BJ (cell line): ENCODE measurements around the gene DSEL. TPM values are rescaled to one million over a fixed set of nuclear protein-coding genes. Genes with fewer than 3 reads are reported as not detected.

Source experiments
- CTCF ChIA-PET: fragments of 350-600 bp; formaldehyde crosslinking; extraction: SDS; loops from one replicate; lab custom pipeline; 2021; ENCODE audit warnings: antibody characterized with exemption, inconsistent platforms; lab: Yijun Ruan, JAX
- POLR2A ChIA-PET: fragments of 300-600 bp; sonication (Branson Sonifier 250); formaldehyde crosslinking; extraction: SDS; loops from one replicate; lab custom pipeline; 2021; ENCODE audit warnings: antibody characterized with exemption; lab: Charles Lee
- DNase-seq: peaks from one replicate; pipeline ENCODE4 v3.0.0-alpha.2; 2011; ENCODE audit warnings: low read depth
- H3K27me3 ChIP-seq: 2 replicates; pipeline ENCODE4 v1.6.0; 2011; ENCODE audit warnings: low read length; ENCODE audit not compliant: control insufficient read depth, insufficient read depth
- H3K36me3 ChIP-seq: 2 replicates; pipeline ENCODE4 v1.5.1; 2011; ENCODE audit warnings: low read length; ENCODE audit not compliant: control insufficient read depth, insufficient read depth
- H3K4me3 ChIP-seq: 2 replicates; pipeline ENCODE4 v1.5.1; 2011; ENCODE audit warnings: low read depth, mild to moderate bottlenecking, control low read depth, low read length
- polyA plus RNA-seq: library from polyadenylated mRNA; depleted of rRNA; stranded (reverse); fragments of >200 nt; gene quantifications from 2 replicates; pipeline ENCODE4 v1.2.3, GENCODE V29; 2011
- TF ChIP-seq, protein P1 (sequence below): IDR thresholded peaks from 2 replicates; pipeline ENCODE4 v1.5.1; 2011; ENCODE audit warnings: low read depth, mild to moderate bottlenecking, control low read depth, inconsistent platforms, low read length, moderate library complexity; ENCODE audit not compliant: insufficient read depth

The DSEL gene
- polyA plus RNA-seq, 1 experiment: 19.9 TPM

DNA sequence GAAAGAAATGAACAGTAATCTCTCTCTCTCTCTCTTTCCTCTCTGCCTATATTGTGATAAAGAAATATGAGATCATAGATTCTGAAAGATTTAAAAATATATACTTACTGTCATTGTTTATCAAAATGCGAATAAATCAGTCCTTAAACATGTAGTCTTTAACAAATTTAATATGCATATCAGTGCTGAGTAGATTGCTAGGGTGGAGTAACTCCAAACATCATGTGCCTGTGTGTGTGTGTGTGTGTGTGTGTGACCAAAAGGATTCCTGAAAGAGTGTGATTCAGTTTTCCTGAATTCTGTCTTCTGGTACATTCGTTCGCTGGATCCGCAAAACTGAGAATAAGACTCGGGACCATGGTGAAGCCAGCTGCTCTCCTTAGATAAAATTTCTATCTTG lies 24.0 kb upstream of the DSEL start:
- no peaks in the 10 kb centered on the region for H3K36me3 ChIP-seq
- TF ChIP-seq, protein P1, sequence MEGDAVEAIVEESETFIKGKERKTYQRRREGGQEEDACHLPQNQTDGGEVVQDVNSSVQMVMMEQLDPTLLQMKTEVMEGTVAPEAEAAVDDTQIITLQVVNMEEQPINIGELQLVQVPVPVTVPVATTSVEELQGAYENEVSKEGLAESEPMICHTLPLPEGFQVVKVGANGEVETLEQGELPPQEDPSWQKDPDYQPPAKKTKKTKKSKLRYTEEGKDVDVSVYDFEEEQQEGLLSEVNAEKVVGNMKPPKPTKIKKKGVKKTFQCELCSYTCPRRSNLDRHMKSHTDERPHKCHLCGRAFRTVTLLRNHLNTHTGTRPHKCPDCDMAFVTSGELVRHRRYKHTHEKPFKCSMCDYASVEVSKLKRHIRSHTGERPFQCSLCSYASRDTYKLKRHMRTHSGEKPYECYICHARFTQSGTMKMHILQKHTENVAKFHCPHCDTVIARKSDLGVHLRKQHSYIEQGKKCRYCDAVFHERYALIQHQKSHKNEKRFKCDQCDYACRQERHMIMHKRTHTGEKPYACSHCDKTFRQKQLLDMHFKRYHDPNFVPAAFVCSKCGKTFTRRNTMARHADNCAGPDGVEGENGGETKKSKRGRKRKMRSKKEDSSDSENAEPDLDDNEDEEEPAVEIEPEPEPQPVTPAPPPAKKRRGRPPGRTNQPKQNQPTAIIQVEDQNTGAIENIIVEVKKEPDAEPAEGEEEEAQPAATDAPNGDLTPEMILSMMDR: no peak
- CTCF ChIA-PET: no interaction called here
- H3K27me3 ChIP-seq: no peaks in the 10 kb centered on the region
- no peak overlapping the region for H3K4me3 ChIP-seq
- no peak for DNase-seq
- POLR2A ChIA-PET: no interaction called here

DNA sequence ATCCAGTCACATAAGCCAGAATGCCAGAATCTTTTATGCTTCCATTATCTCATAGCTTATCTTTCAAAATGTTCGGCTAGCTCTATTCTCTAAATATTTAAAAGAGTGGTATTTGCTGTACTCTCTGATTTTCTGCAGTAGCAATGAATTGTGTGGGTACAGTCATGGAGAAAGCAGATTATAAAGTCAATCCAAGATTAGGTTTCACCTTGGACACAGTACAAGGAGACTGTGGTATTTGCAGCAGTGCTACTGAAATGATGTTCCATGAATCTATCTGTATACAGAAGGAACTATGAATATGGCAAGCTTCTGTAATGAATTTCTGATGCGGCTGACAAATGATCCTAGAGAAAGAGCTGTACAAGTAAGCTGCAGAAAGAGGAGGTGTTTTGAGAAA lies 15.4 kb upstream of the DSEL start:
- TF ChIP-seq, protein P1: no peak
- H3K36me3 ChIP-seq: no peaks in the 10 kb centered on the region
- H3K4me3 ChIP-seq: no peak overlapping the region
- ChIA-PET CTCF (interaction anchor here (0.6 kb wide), 1 partner anchor 1107 kb away, joined by 3 read pairs; no protein-coding TSS in a partner anchor), POLR2A (no interaction called here)
- no peak for DNase-seq
- H3K27me3 ChIP-seq: no peaks in the 10 kb centered on the region

DNA sequence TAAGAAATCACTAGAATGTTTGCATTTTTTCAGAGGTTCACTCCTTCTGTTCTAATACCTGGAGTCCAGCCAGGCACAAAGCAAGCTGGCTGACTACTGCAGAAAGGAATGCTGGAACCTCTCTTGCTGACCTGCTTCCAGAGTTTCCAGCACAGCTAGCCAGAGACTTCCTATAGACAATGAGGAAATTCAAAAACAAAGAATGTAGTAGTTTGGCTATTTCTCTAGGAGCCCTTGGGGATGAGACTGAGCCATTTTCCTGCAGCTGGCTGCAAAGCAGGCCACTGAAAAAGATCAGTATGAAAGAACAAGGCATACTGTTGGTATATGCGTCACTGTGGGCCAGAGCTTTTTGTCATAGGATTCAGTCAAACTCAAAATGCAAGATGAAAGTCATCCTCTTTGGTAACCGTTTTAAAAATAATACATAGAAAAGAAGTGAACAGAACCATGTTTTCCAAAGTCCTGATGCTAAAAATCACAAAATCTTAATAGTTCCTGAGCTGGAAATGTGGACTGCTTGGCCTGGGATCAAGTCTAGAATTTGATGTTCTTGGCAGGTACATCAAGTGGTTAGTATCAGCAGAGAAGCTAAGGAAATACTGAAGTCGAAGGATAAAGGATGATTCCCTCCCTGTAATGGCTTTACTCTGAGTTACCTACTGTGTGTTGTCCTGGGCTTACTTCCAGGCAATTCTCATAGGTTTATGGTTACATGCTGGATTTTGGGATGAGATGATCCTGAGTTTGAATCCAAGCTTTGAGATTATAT lies 9.0 kb upstream of the DSEL start:
- H3K27me3 ChIP-seq: no peaks in the 10 kb centered on the region
- CTCF ChIA-PET: interaction anchor here (1.1 to 1.3 kb wide), 2 partner anchors 10 to 12 kb away, joined by 3 read pairs; no protein-coding TSS in a partner anchor
- H3K4me3 ChIP-seq: no peak overlapping the region
- TF ChIP-seq, protein P1: no peak
- DNase-seq: peak; percentile 88
- no peaks in the 10 kb centered on the region for H3K36me3 ChIP-seq
- POLR2A ChIA-PET: interaction anchor here (0.6 to 0.7 kb wide), 2 partner anchors 25 to 747 kb away, joined by 3 to 7 read pairs; no protein-coding TSS in a partner anchor

DNA sequence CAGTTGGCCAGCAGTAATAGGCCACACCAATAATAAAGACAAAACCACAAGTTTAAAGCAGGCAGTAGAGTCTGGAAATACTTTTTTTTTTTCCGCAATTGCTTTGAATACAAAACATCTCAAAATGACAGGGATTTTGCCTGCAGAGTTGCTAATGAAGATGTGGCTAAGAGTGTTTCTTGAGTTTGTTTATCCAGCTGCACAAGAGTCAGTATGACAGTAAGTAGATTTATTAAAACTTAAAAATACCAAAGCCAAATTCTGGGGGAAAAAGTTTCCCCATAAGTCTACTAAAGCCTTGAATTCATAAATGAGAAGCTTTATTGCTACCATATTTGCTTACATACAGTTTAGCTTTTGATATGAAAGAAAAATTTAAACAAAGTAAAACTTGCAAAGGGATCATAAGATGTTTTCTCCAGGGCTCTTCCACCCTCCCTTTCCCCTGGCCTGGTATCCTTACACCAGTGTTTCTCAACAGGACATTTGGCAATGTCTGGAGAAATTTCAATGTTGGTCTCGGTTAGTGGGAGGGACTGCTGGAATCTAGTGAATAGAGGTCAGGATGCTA lies 3.9 kb upstream of the DSEL start:
- Histone ChIP-seq H3K27me3 (no peaks in the 10 kb centered on the region), H3K36me3 (no peaks in the 10 kb centered on the region), H3K4me3 (no peak overlapping the region)
- CTCF ChIA-PET: interaction anchor here (0.6 kb wide), 1 partner anchor 748 kb away, joined by 3 read pairs; no protein-coding TSS in a partner anchor
- DNase-seq: peak; percentile 56
- POLR2A ChIA-PET: interaction anchor here (0.6 kb wide), 1 partner anchor 1140 kb away, joined by 4 read pairs; no protein-coding TSS in a partner anchor
- TF ChIP-seq, protein P1: no peak

DNA sequence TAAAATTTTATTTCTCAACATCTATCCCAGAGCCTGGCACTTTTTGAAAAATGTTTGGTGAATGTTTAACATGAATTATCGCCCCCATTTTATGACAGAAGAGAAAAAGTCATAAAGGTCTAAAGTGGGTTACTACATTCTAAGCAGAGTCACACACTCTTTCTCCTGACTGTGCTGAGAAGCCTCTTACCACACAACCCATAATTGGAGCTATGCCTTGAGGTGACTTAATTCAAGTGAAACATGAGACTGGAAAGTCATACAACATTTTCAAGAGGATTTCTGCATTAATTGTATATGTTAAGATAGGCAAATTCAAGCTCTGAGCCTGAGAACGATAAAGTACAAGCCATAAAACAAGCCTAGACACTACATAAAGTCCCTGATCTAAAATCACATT lies 3.1 kb upstream of the DSEL start:
- TF ChIP-seq, protein P1: no peak
- CTCF ChIA-PET: no interaction called here
- Histone ChIP-seq H3K36me3 (no peaks in the 10 kb centered on the region), H3K27me3 (no peaks in the 10 kb centered on the region), H3K4me3 (no peak overlapping the region)
- DNase-seq: peak; percentile 26
- POLR2A ChIA-PET: interaction anchor here (0.5 kb wide), 1 partner anchor 270 kb away, joined by 4 read pairs; no protein-coding TSS in a partner anchor
